ENCODE measurements around the gene SNX6.
"Not testable (repeated sequence)": the region's sequence is repeated elsewhere in the genome, so short reads cannot be mapped to it uniquely, and the experiment has no call there.

The SNX6 gene

GRCh38 chr14:34562037-34562775 is 67.7 kb downstream of the SNX6 start:
- DNase-seq: not testable (repeated sequence)

- DNase-seq: not testable (repeated sequence)
These were observed 73.5 kb downstream of the SNX6 start for GRCh38 chr14:34556498-34556829.

- not testable (repeated sequence) for DNase-seq
These were observed 74.1 kb downstream of the SNX6 start for GRCh38 chr14:34555583-34556497.

- DNase-seq: no peak
These were observed 75.3 kb downstream of the SNX6 start for GRCh38 chr14:34554540-34555250.

GRCh38 chr14:34549276-34549966 is 80.5 kb downstream of the SNX6 start:
- not testable (repeated sequence) for DNase-seq

GRCh38 chr14:34548472-34548981 is 81.4 kb downstream of the SNX6 start:
- DNase-seq: no peak

GRCh38 chr14:34547136-34547520 is 82.8 kb downstream of the SNX6 start:
- not testable (repeated sequence) for DNase-seq

GRCh38 chr14:34546272-34547135 is 83.4 kb downstream of the SNX6 start:
- not testable (repeated sequence) for DNase-seq

- DNase-seq: not testable (repeated sequence)
These were observed 89.5 kb downstream of the SNX6 start for GRCh38 chr14:34540181-34541059.

- peak; percentile 93 for DNase-seq
These were observed 90.4 kb downstream of the SNX6 start, which contains the start of gene EAPP for GRCh38 chr14:34539407-34540180. Gene EAPP, minus strand, starts transcription at chr14:34539701. Its CDS starts 73 bp downstream, at chr14:34539628.

GRCh38 chr14:34538871-34539406 is 91.0 kb downstream of the SNX6 start:
- no peak for DNase-seq

GRCh38 chr14:34538096-34538495 is 91.9 kb downstream of the SNX6 start:
- not testable (repeated sequence) for DNase-seq

GRCh38 chr14:34537677-34538009 is 92.3 kb downstream of the SNX6 start:
- no peak for DNase-seq

- no peak for DNase-seq
These were observed 92.8 kb downstream of the SNX6 start for GRCh38 chr14:34536951-34537676.

GRCh38 chr14:34527591-34527990 is 102.4 kb downstream of the SNX6 start:
- no peak for DNase-seq

GRCh38 chr14:34524216-34524615 is 105.7 kb downstream of the SNX6 start:
- DNase-seq: not testable (repeated sequence)

- DNase-seq: no peak
These were observed 107.5 kb downstream of the SNX6 start for GRCh38 chr14:34522496-34522895.

- DNase-seq: not testable (repeated sequence)
These were observed 108.9 kb downstream of the SNX6 start for GRCh38 chr14:34521071-34521470.

Measured in central memory CD4-positive, alpha-beta T cell (primary cell).